Nephron progenitor cell (in vitro differentiated cells): ENCODE measurements around the gene RIC3.

Source experiments
- DNase-seq: peaks from one replicate; pipeline ENCODE4 v3.0.0; 2021
- H3K27ac Mint-ChIP-seq: 2 replicates; pipeline ENCODE4 v1.8.0; 2021; ENCODE audit warnings: mild to moderate bottlenecking, moderate library complexity, mixed read lengths
- H3K27me3 Mint-ChIP-seq: 2 replicates; pipeline ENCODE4 v1.8.0; 2021; ENCODE audit warnings: mild to moderate bottlenecking, low read depth, mixed read lengths; ENCODE audit not compliant: poor library complexity
- H3K36me3 Mint-ChIP-seq: 2 replicates; pipeline ENCODE4 v1.8.0; 2021; ENCODE audit warnings: low read depth, mixed read lengths
- H3K4me1 Mint-ChIP-seq: 2 replicates; pipeline ENCODE4 v1.8.0; 2021; ENCODE audit warnings: mixed read lengths
- H3K4me3 Mint-ChIP-seq: 2 replicates; pipeline ENCODE4 v1.8.0; 2021; ENCODE audit warnings: mild to moderate bottlenecking, moderate library complexity, mixed read lengths
- H3K9me3 Mint-ChIP-seq: 2 replicates; pipeline ENCODE4 v1.8.0; 2021; ENCODE audit warnings: mild to moderate bottlenecking, moderate library complexity, mixed read lengths
- CTCF ChIP-seq: fragments of 200-600 bp; sonication (generic); IDR thresholded peaks from 2 replicates; pipeline ENCODE4 v1.5.0; 2021; ENCODE audit warnings: antibody characterized with exemption

Gene RIC3

GRCh38 chr11:8105666-8106065 is 63.2 kb downstream of the RIC3 start:
- Mint-ChIP-seq H3K36me3 (peaks cover 11% of the 10 kb centered on the region), H3K27ac (peak overlapping the region; percentile 57), H3K4me3 (no peak overlapping the region), H3K9me3 (no peaks in the 10 kb centered on the region), H3K4me1 (peaks cover 17% of the 10 kb centered on the region), H3K27me3 (no peaks in the 10 kb centered on the region)
- no peak for DNase-seq
- TF ChIP-seq CTCF, result no peak

DNA sequence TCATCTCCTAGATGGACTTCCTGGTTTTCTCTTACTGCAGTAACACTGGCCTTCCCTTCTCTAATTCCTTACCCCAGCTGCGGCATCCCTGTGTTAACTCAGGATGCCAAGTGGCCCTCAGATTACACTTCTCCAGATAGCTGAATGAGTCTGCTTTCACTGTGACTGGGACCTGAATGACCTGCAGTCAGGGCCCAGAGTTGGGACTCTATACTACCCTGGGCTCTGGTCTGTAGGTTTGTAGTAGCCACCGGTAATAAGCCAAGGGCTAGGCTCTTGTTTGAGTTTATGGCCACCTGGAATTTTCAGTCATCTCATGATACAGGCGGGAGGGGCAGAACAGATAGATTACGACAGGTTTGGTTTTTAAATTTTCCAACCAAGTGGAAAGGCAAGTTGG is 63.7 kb downstream of the RIC3 start:
- Mint-ChIP-seq H3K36me3 (peaks cover 11% of the 10 kb centered on the region), H3K4me3 (no peak overlapping the region), H3K9me3 (no peaks in the 10 kb centered on the region), H3K27me3 (peaks cover 2% of the 10 kb centered on the region), H3K4me1 (peaks cover 12% of the 10 kb centered on the region), H3K27ac (no peak overlapping the region)
- TF ChIP-seq CTCF, result no peak
- DNase-seq, result no peak

GRCh38 chr11:8103909-8104308 is 64.9 kb downstream of the RIC3 start:
- H3K36me3 Mint-ChIP-seq, result peaks cover 10% of the 10 kb centered on the region
- no peak overlapping the region for H3K4me3 Mint-ChIP-seq
- no peak for DNase-seq
- TF ChIP-seq CTCF, result no peak
- H3K27me3 Mint-ChIP-seq, result peaks cover 4% of the 10 kb centered on the region
- peaks cover 9% of the 10 kb centered on the region for H3K4me1 Mint-ChIP-seq
- H3K9me3 Mint-ChIP-seq, result no peaks in the 10 kb centered on the region
- H3K27ac Mint-ChIP-seq, result no peak overlapping the region

DNA sequence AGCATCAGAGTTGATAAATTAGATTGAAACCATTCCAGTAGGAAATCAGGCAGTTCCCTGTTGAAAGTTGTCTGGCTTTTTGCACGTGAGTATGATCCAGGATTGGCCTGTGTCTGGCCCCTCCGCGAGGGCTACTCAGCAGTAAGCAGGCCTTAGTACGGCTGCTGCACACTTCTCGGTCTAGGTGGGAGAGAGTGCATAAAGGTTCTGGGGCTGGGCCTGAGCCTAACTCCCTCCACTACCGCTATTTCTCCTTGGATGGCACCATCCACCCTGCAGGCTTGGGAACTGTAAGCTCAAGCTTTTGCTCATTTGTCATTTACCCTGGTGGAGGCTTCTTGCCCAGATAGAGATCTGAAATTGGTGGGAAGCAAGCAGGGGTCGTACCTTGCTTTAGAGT is 65.9 kb downstream of the RIC3 start:
- Mint-ChIP-seq H3K27ac (no peak overlapping the region), H3K9me3 (no peaks in the 10 kb centered on the region), H3K4me3 (no peak overlapping the region), H3K4me1 (no peaks in the 10 kb centered on the region), H3K36me3 (peaks cover 10% of the 10 kb centered on the region), H3K27me3 (peaks cover 4% of the 10 kb centered on the region)
- no peak for DNase-seq
- no peak for TF ChIP-seq CTCF

DNA sequence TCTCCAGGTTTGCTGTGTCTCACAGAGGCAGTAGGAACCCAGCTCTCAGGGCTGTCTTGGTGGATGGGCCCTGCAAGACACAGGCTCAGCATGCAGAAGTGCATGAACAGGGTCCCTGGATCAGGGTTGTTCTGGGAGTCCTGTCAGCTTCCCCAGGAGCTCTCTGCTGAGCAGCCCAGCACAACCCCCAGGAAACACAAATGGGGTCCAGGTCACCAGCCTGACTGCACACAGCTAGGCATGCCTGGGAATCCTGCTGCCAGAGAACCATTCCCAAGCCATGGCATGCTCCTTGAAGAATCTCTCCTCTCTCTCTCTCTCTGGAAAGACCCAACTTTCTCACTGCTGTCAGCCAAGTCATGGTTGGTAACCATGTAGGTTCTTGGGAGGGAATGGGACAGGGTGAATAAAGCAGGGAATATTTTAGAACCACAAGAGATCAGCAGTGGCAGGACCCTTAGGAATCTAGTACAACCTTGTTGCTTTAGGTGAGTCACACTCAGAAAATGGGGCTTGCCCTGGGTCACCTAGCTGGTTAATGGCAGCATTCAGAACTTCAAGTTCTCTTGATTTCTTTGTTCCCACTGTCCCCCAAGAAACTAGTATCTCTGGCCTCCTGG is 66.4 kb downstream of the RIC3 start:
- Mint-ChIP-seq H3K4me1 (no peaks in the 10 kb centered on the region), H3K36me3 (peaks cover 12% of the 10 kb centered on the region), H3K27ac (no peak overlapping the region), H3K4me3 (no peak overlapping the region), H3K9me3 (no peaks in the 10 kb centered on the region), H3K27me3 (peaks cover 4% of the 10 kb centered on the region)
- DNase-seq, result no peak
- no peak for TF ChIP-seq CTCF

GRCh38 chr11:8101421-8101820 is 67.4 kb downstream of the RIC3 start:
- H3K4me1 Mint-ChIP-seq, result no peaks in the 10 kb centered on the region
- H3K27ac Mint-ChIP-seq, result no peak overlapping the region
- H3K9me3 Mint-ChIP-seq, result no peaks in the 10 kb centered on the region
- peaks cover 4% of the 10 kb centered on the region for H3K27me3 Mint-ChIP-seq
- no peak overlapping the region for H3K4me3 Mint-ChIP-seq
- DNase-seq, result no peak
- peaks cover 14% of the 10 kb centered on the region for H3K36me3 Mint-ChIP-seq
- TF ChIP-seq CTCF, result no peak
